ENCODE data around the gene THEM5. TPM values are rescaled to one million over a fixed set of nuclear protein-coding genes. Genes with fewer than 3 reads are reported as not detected.
A peak's percentile ranks its signal among the peaks of the same experiment; 100 is the strongest.

THEM5 gene
- polyA plus RNA-seq, 3 donors: not detected

DNA sequence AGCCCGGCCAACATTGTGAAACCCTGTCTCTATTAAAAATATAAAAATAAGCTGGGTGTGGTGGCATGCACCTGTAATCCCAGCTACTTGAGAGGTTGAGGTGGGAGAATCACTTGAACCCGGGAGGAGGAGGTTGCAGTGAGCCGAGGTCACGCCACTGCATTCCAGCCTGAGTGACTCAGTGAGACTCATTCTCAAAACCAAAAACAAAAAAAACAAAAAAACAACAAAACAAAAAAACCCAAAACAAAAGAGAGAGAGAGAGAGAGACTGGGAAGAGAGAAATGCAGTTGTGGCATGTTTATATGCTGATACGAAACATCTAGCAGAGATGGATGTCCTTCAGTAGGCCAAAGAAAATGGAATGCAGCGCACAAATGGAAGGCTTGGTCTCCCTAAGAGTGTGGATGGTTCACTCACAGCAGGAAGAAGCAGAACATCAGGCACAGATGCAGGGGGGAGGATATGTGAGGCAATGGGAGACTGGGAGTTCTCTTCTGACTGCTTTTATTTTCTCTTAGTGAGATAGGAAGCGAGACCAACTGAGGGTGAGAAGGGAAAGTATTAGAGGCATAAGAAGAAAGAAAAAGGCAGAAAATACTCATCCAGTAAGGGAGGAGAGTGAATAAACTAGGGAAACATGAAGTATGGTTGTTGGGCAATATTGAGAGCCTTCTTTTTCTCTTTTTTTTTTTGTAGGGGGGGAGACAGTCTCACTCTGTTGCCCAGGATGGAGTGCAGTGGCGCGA lies 39.8 kb upstream of the THEM5 start:
- Histone ChIP-seq H3K9me3 (replicated peaks in 1 of 2; ENCODE audit: control insufficient read depth in 1 of 2, insufficient read depth in 1 of 2, low read length in 2 of 2) (no peaks in the 10 kb centered on the region), H3K36me3 (replicated peaks in 1 of 2; ENCODE audit: control insufficient read depth in 1 of 2, insufficient read depth in 2 of 2, low read length in 2 of 2) (peaks cover 3 to 18% of the 10 kb centered on the region in 2 donors), H3K9ac (ENCODE audit: insufficient read depth, low read length, poor library complexity, severe bottlenecking) (no peak overlapping the region), H3K4me2 (replicated peaks; ENCODE audit: extremely low read depth, low read length, poor library complexity, severe bottlenecking) (no peak overlapping the region), H3K79me2 (ENCODE audit: insufficient read depth, low read length) (no peaks in the 10 kb centered on the region), H3K4me1 (ENCODE audit: control insufficient read depth in 1 of 2, insufficient read depth in 2 of 2, low read length in 2 of 2) (no peaks in the 10 kb centered on the region), H3K27me3 (ENCODE audit: control insufficient read depth in 2 of 2, insufficient read depth in 2 of 2, low read length in 2 of 2) (no peaks in the 10 kb centered on the region), H3K4me3 (replicated peaks in 1 of 3; ENCODE audit: low read depth in 2 of 3, low read length in 3 of 3) (no peak overlapping the region), H3K27ac (ENCODE audit: low read depth in 1 of 2, low read length in 2 of 2) (no peak overlapping the region), H4K20me1 (ENCODE audit: insufficient read depth, low read length) (no peaks in the 10 kb centered on the region), H2AFZ (ENCODE audit: insufficient read depth, low read depth, low read length, poor library complexity, severe bottlenecking) (no peak overlapping the region)
- intact Hi-C loops (cut with micrococcal nuclease): no loop called here
- no peaks in the 10 kb centered on the region for H3K9me3 Mint-ChIP-seq
- H3K4me1 Mint-ChIP-seq: peaks cover 9% of the 10 kb centered on the region
- H3K36me3 Mint-ChIP-seq: peaks cover 13 to 14% of the 10 kb centered on the region in 2 donors
- no peak for DNase-seq
- no peak overlapping the region for H3K4me3 Mint-ChIP-seq
- TF ChIP-seq, protein P1, sequence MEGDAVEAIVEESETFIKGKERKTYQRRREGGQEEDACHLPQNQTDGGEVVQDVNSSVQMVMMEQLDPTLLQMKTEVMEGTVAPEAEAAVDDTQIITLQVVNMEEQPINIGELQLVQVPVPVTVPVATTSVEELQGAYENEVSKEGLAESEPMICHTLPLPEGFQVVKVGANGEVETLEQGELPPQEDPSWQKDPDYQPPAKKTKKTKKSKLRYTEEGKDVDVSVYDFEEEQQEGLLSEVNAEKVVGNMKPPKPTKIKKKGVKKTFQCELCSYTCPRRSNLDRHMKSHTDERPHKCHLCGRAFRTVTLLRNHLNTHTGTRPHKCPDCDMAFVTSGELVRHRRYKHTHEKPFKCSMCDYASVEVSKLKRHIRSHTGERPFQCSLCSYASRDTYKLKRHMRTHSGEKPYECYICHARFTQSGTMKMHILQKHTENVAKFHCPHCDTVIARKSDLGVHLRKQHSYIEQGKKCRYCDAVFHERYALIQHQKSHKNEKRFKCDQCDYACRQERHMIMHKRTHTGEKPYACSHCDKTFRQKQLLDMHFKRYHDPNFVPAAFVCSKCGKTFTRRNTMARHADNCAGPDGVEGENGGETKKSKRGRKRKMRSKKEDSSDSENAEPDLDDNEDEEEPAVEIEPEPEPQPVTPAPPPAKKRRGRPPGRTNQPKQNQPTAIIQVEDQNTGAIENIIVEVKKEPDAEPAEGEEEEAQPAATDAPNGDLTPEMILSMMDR (IDR thresholded peaks at IDR 0.05): no peak
- H3K27me3 Mint-ChIP-seq (ENCODE audit: low read depth in 3 of 3): peaks cover 0 to 4% (median 0%) of the 10 kb centered on the region in 3 donors
- H3K27ac Mint-ChIP-seq: no peak overlapping the region
- 96% methylated on average over 3 of the region's 9 CpGs for WGBS (ENCODE audit: insufficient coverage)

DNA sequence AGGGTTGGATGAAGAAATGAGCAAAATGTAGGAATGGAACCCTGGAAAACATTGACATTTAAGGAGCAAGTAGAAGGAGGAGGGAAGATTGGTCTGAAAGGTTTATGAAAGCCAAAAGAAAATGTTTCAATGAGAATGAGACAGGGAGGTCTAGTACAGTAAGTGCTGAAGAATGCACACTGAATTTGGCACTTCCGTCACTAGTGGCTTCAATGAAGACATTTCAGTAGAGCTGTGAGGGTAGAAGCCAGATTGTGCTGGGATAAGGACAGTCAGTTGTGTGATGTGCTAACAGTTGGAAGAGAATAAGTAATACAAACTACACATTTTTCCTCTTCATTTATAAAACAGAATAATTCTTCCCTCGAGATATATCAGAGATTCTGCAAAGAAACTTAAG lies 38.7 kb upstream of the THEM5 start:
- H3K9me3 Mint-ChIP-seq: peaks cover 0 to 1% (median 0%) of the 10 kb centered on the region in 7 donors
- Histone ChIP-seq H3K4me2 (replicated peaks; ENCODE audit: extremely low read depth, low read length, poor library complexity, severe bottlenecking) (no peak overlapping the region), H3K27ac (ENCODE audit: low read depth in 1 of 2, low read length in 2 of 2) (no peak overlapping the region), H2AFZ (ENCODE audit: insufficient read depth, low read depth, low read length, poor library complexity, severe bottlenecking) (no peak overlapping the region), H4K20me1 (ENCODE audit: insufficient read depth, low read length) (no peaks in the 10 kb centered on the region), H3K9me3 (replicated peaks in 1 of 2; ENCODE audit: control insufficient read depth in 1 of 2, insufficient read depth in 1 of 2, low read length in 2 of 2) (no peaks in the 10 kb centered on the region), H3K9ac (ENCODE audit: insufficient read depth, low read length, poor library complexity, severe bottlenecking) (no peak overlapping the region), H3K4me1 (ENCODE audit: control insufficient read depth in 1 of 2, insufficient read depth in 2 of 2, low read length in 2 of 2) (no peaks in the 10 kb centered on the region), H3K4me3 (replicated peaks in 1 of 3; ENCODE audit: low read depth in 2 of 3, low read length in 3 of 3) (no peak overlapping the region), H3K36me3 (replicated peaks in 1 of 2; ENCODE audit: control insufficient read depth in 1 of 2, insufficient read depth in 2 of 2, low read length in 2 of 2) (peaks cover 3 to 26% of the 10 kb centered on the region in 2 donors), H3K79me2 (ENCODE audit: insufficient read depth, low read length) (no peaks in the 10 kb centered on the region), H3K27me3 (ENCODE audit: control insufficient read depth in 2 of 2, insufficient read depth in 2 of 2, low read length in 2 of 2) (no peaks in the 10 kb centered on the region)
- H3K4me1 Mint-ChIP-seq: peaks cover 4% of the 10 kb centered on the region
- no peak overlapping the region for H3K4me3 Mint-ChIP-seq
- no peak for DNase-seq
- H3K27me3 Mint-ChIP-seq (ENCODE audit: low read depth in 3 of 3): peaks cover 0 to 4% (median 0%) of the 10 kb centered on the region in 3 donors
- no CpG with 5 or more reads among the region's 2 CpGs for WGBS (ENCODE audit: insufficient coverage)
- TF ChIP-seq, protein P1 (IDR thresholded peaks at IDR 0.05): no peak
- H3K36me3 Mint-ChIP-seq: peaks cover 13 to 18% of the 10 kb centered on the region in 2 donors
- intact Hi-C loops (cut with micrococcal nuclease): no loop called here
- peak overlapping the region in 1 of 7 donors; percentile 2 for H3K27ac Mint-ChIP-seq
